ENCODE data around the gene KCNF1. TPM values are rescaled to one million over a fixed set of nuclear protein-coding genes. Genes with fewer than 3 reads are reported as not detected.

Gene KCNF1
- total and polyA plus RNA-seq, 11 donors = 0.20 to 0.36 (median 0.23) TPM; not detected in 5

GRCh38 chr2:10924859-10925258 is 13.1 kb downstream of the KCNF1 start:
- Histone ChIP-seq H3K9me3 (no peaks in the 10 kb centered on the region), H3K4me1 (no peaks in the 10 kb centered on the region), H3K36me3 (no peaks in the 10 kb centered on the region), H3K27me3 (peaks cover 0 to 27% (median 3%) of the 10 kb centered on the region in 9 donors), H3K27ac (no peak overlapping the region), H3K4me3 (no peak overlapping the region)
- 66 to 78% (median 76%) methylated on average over 5 of the region's 5 CpGs for WGBS, 4 donors
- TF ChIP-seq, protein P1, sequence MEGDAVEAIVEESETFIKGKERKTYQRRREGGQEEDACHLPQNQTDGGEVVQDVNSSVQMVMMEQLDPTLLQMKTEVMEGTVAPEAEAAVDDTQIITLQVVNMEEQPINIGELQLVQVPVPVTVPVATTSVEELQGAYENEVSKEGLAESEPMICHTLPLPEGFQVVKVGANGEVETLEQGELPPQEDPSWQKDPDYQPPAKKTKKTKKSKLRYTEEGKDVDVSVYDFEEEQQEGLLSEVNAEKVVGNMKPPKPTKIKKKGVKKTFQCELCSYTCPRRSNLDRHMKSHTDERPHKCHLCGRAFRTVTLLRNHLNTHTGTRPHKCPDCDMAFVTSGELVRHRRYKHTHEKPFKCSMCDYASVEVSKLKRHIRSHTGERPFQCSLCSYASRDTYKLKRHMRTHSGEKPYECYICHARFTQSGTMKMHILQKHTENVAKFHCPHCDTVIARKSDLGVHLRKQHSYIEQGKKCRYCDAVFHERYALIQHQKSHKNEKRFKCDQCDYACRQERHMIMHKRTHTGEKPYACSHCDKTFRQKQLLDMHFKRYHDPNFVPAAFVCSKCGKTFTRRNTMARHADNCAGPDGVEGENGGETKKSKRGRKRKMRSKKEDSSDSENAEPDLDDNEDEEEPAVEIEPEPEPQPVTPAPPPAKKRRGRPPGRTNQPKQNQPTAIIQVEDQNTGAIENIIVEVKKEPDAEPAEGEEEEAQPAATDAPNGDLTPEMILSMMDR (IDR thresholded peaks at IDR 0.05) = no peak
- TF ChIP-seq POLR2A (IDR thresholded peaks at IDR 0.05) = no peak
- intact Hi-C loops (cut with DNase I) = loop anchor here in 1 of 10 donors (5.0 kb wide), 1 partner anchor 47 kb away; no protein-coding TSS in a partner anchor
- ATAC-seq (no peak), DNase-seq (no peak)

DNA sequence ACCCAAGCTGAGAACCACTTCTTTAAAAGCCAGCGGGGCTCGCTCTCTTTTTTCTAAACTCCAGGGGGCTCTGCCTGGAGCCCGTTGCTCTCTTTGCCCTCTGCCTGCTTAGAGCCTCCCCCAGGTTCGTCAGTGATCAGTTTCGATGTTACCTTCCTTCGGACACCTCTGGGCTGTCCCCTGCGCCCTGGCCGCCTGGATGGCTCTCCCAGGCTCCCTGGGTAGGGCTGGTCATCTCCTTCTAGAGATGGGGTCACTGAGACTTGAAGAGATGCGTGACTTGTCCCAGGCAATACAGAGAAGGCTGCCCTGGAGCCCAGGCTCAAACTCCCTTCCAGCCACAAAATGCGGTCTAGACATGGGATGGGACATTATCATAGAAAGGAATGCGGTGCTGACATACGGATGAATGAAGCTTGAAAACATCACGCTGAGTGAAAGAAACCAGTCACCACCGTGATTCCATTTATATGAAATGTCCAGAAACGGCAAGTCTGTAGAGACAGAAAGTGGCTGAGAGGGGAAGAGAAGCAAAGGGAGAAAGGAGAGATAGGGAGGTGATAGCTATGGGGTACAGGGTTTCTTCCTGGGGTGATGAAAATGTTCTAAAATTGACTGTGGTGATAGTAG is 14.6 kb downstream of the KCNF1 start:
- Histone ChIP-seq H3K4me1 (no peaks in the 10 kb centered on the region), H3K36me3 (no peaks in the 10 kb centered on the region), H3K9me3 (no peaks in the 10 kb centered on the region), H3K27me3 (peaks cover 0 to 27% (median 3%) of the 10 kb centered on the region in 9 donors), H3K4me3 (no peak overlapping the region), H3K27ac (no peak overlapping the region)
- WGBS, 4 donors = 45 to 51% (median 50%) methylated on average over 15 of the region's 15 CpGs
- DNase-seq (no peak), ATAC-seq (no peak)
- intact Hi-C loops (cut with DNase I) = no loop called here
- TF ChIP-seq, protein P1 (IDR thresholded peaks at IDR 0.05) = no peak
- no peak for TF ChIP-seq POLR2A (IDR thresholded peaks at IDR 0.05)

DNA sequence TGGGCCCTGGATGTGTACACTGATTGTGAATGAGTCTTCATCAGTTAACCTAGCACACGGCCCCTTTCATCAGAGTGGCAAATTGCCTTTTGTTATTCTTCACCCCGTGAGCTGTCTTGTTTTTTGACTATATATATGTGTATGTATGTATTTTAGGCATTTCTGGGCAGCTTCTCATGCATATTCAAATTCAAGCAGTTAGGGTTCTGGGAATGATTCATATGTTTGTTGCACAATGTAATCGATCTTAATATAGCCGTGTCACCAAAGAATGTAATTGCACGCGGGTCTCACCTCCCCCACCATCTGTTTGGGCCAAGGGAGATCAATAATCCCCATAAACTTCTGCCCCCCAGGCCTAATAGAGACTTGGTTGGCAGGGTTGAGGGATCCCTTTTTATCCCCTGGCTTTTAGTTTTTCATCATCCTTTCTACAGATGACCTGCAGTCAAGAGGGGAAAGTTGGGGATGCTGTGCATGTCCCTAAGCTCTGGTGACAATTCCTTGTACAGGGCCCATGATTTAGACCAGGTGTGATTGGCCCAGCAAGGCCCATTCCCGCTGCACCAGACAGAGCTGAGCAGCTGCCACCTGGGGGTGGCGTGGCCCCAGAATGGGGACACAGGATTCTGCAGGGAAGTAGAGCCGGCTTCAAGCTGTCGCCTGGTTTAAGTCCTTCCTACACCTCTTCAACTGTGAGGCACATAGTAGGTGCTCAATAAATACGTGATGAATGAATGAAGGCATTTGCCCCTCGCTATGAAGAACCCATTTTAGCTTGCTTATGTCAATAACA is 19.2 kb downstream of the KCNF1 start:
- no peak overlapping the region for H3K4me3 ChIP-seq
- intact Hi-C loops (cut with DNase I) = no loop called here
- peaks cover 0 to 6% (median 0%) of the 10 kb centered on the region in 12 donors for H3K4me1 ChIP-seq
- TF ChIP-seq, protein P1 (IDR thresholded peaks at IDR 0.05) = no peak
- no peak for TF ChIP-seq POLR2A (IDR thresholded peaks at IDR 0.05)
- no peak overlapping the region for H3K27ac ChIP-seq
- no peaks in the 10 kb centered on the region for H3K9me3 ChIP-seq
- ATAC-seq (no peak), DNase-seq (no peak)
- 91 to 93% (median 92%) methylated on average over 12 of the region's 12 CpGs for WGBS, 4 donors
- no peaks in the 10 kb centered on the region for H3K36me3 ChIP-seq
- H3K27me3 ChIP-seq = peaks cover 0 to 16% (median 5%) of the 10 kb centered on the region in 9 donors

DNA sequence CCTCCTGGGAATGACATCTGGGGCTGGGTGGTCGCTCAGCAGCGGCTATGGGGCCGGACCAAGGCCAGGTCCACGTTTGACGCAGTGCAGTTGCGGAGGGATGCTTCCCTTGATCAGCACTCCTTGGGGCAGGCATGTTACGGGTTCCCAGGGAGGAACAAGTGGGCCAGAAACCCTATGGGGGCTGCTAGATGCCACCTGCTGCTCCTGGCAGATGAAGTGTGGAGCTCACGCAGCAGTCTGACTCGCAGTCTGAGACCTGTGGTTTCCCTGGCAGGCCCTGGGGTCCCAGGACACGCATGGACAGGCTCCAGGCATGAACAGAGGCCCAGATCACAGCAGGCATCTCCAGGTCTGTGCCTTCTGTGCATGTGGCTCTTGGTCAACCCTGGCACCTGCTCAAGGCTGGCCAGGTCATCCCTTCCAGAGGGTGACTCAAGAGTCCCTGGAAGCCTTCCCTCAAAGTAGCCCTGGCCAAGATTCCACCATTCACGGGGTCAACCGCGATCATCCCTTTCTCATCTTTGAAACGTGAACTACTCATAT is 20.0 kb downstream of the KCNF1 start:
- peak in 1 of 5 donors; percentile 51 for DNase-seq
- intact Hi-C loops (cut with DNase I) = no loop called here
- TF ChIP-seq POLR2A (IDR thresholded peaks at IDR 0.05) = no peak
- TF ChIP-seq, protein P1 (IDR thresholded peaks at IDR 0.05) = no peak
- peaks cover 0 to 6% (median 0%) of the 10 kb centered on the region in 12 donors for H3K4me1 ChIP-seq
- peaks cover 0 to 11% (median 5%) of the 10 kb centered on the region in 9 donors for H3K27me3 ChIP-seq
- WGBS, 4 donors = 82 to 93% (median 89%) methylated on average over 9 to 14 of the region's 14 CpGs
- no peak overlapping the region for H3K4me3 ChIP-seq
- H3K9me3 ChIP-seq = no peaks in the 10 kb centered on the region
- ATAC-seq = peak in 3 of 4 donors; percentile 13 to 31 (median 26)
- no peaks in the 10 kb centered on the region for H3K36me3 ChIP-seq
- H3K27ac ChIP-seq = no peak overlapping the region
